Spleen (tissue), 11 donors: ENCODE data around the gene ISCA2. TPM values are rescaled to one million over a fixed set of nuclear protein-coding genes. Genes with fewer than 3 reads are reported as not detected.

ENCODE experiments used
- DNase-seq: peaks from one replicate; pipeline ENCODE4 v3.0.0-alpha.2; 2020
- H3K27ac ChIP-seq, 8 donors: fragments of 200-600 bp; sonication (generic) in 7 of 8; 1 replicate in 4 of 8; 2 replicates in 4 of 8; pipeline versions ENCODE4 v1.5.0 to v1.8.0; 2016 to 2021; ENCODE audit warnings: inconsistent platforms in 4 of 8, mild to moderate bottlenecking in 4 of 8, moderate library complexity in 1 of 8
- H3K27me3 ChIP-seq, 7 donors: fragments of 200-600 bp; sonication (generic) in 6 of 7; replicated peaks in 1 of 7; 1 replicate in 4 of 7; 2 replicates in 3 of 7; pipeline versions ENCODE4 v1.5.0 to v1.8.0; 2016 to 2021; ENCODE audit warnings: inconsistent platforms in 3 of 7, mild to moderate bottlenecking in 1 of 7
- H3K36me3 ChIP-seq, 6 donors: fragments of 200-600 bp; sonication (generic) in 5 of 6; 1 replicate in 4 of 6; 2 replicates in 2 of 6; pipeline versions ENCODE4 v1.5.0 to v1.8.0; 2016 to 2021; ENCODE audit warnings: inconsistent platforms in 2 of 6
- H3K4me1 ChIP-seq, 6 donors: fragments of 200-600 bp; sonication (generic) in 5 of 6; 1 replicate in 3 of 6; 2 replicates in 3 of 6; pipeline versions ENCODE4 v1.5.0 to v1.8.0; 2016 to 2021; ENCODE audit warnings: inconsistent platforms in 3 of 6
- H3K4me3 ChIP-seq, 8 donors: fragments of 200-600 bp; sonication (generic) in 7 of 8; 1 replicate in 4 of 8; 2 replicates in 4 of 8; pipeline versions ENCODE4 v1.5.0 to v1.8.0; 2016 to 2021; ENCODE audit warnings: inconsistent platforms in 4 of 8, mild to moderate bottlenecking in 4 of 8, moderate library complexity in 2 of 8
- H3K9me3 ChIP-seq, 8 donors: fragments of 200-600 bp; sonication (generic) in 7 of 8; 1 replicate in 4 of 8; 2 replicates in 4 of 8; pipeline versions ENCODE4 v1.5.0 to v1.8.0; 2016 to 2021; ENCODE audit warnings: inconsistent platforms in 4 of 8
- CTCF ChIP-seq, 11 experiments: fragments of 200-600 bp in 7 of 11; fragments of 450-650 bp in 4 of 11; sonication (generic) in 4 of 11; IDR thresholded peaks in 8 of 11; conservative IDR thresholded peaks in 3 of 11; 1 replicate in 7 of 11; 2 replicates in 4 of 11; pipeline versions ENCODE4 v1.4.0 to v1.8.0; 2016 to 2021; ENCODE audit warnings: antibody characterized with exemption in 11 of 11, inconsistent platforms in 4 of 11, mild to moderate bottlenecking in 1 of 11
- POLR2A ChIP-seq, 3 donors: fragments of 450-650 bp; IDR thresholded peaks; one replicate each; pipeline ENCODE4 v1.5.1; 2017; ENCODE audit warnings: antibody characterized with exemption in 3 of 3, mild to moderate bottlenecking in 1 of 3
- POLR2AphosphoS5 ChIP-seq, 3 donors: sonication (generic); formaldehyde crosslinking; IDR thresholded peaks; one replicate each; pipeline ENCODE4 v1.5.1; 2017; ENCODE audit warnings: antibody characterized with exemption in 3 of 3
- WGBS, 5 donors: extraction: QIAGEN DNeasy Blood & Tissue Kit in 3 of 5; methylation state at CpG; one replicate each; pipeline versions ENCODE4 v1.1.5 to v1.1.7; 2013 to 2018; 5-methylcytosine and 5-hydroxymethylcytosine counted together
- intact Hi-C: fragments of 100-400 bp; cut with DNase I; formaldehyde crosslinking; loops from one replicate; pipeline ENCODE4 v1.15.0; 2023; ENCODE audit warnings: low total_unique reads
- polyA plus RNA-seq, 3 donors: library from polyadenylated mRNA; stranded (reverse); fragments of 200-250 nt; gene quantifications; one replicate each; pipeline ENCODE4 v1.2.1, GENCODE V29; 2013
- total RNA-seq, 7 donors: library from RNA; depleted of rRNA in 3 of 7; stranded (reverse); fragments of >200 nt in 3 of 7; fragmentation: NEBNext Ultra II Directional in 4 of 7; extraction: Animal tissue kit (Norgen Biotek cat#: 25700) in 4 of 7; gene quantifications; one replicate each; pipeline versions ENCODE4 v1.1.0 to v1.2.1, GENCODE V29; 2016 to 2021
- donor health status: healthy with polysubstance abuse.
- donor health status: DM: no; HTN: no; CAD: no; lungs with moderate emphysema.
- donor health status: DM: no; HTN: no; CAD: no.
- donor health status: Bipolar disorder and iron deficiency.
- donor health status: healthy.
- donor health status: DM: no; HTN: no; CAD: no.
- donor health status: DM: yes; HTN: yes; CAD: no.

The ISCA2 gene
- total and polyA plus RNA-seq, 10 donors: 11.7 to 28.9 (median 22.7) TPM

GRCh38 chr14:74524076-74524811, 30.7 kb downstream of the ISCA2 start:
- Histone ChIP-seq H3K36me3 (no peaks in the 10 kb centered on the region), H3K4me1 (peaks cover 0 to 7% (median 2%) of the 10 kb centered on the region in 6 donors), H3K4me3 (no peak overlapping the region), H3K9me3 (no peaks in the 10 kb centered on the region), H3K27ac (no peak overlapping the region), H3K27me3 (peaks cover 0 to 2% (median 0%) of the 10 kb centered on the region in 7 donors)
- no peak for TF ChIP-seq CTCF (IDR thresholded peaks at IDR 0.05 in 8 of 11, conservative IDR thresholded peaks at IDR 0.05 in 3 of 11)
- TF ChIP-seq POLR2A (IDR thresholded peaks at IDR 0.05): no peak
- TF ChIP-seq POLR2AphosphoS5 (IDR thresholded peaks at IDR 0.05): no peak
- DNase-seq: no peak
- intact Hi-C loops: no loop called here
- 75 to 93% (median 83%) methylated on average over 14 of the region's 14 CpGs for WGBS, 5 donors

- no peak overlapping the region for H3K4me3 ChIP-seq
- no peaks in the 10 kb centered on the region for H3K9me3 ChIP-seq
- peaks cover 0 to 7% (median 2%) of the 10 kb centered on the region in 6 donors for H3K4me1 ChIP-seq
- H3K27me3 ChIP-seq: peaks cover 0 to 2% (median 0%) of the 10 kb centered on the region in 7 donors
- no peaks in the 10 kb centered on the region for H3K36me3 ChIP-seq
- TF ChIP-seq POLR2A (IDR thresholded peaks at IDR 0.05) (no peak), POLR2AphosphoS5 (IDR thresholded peaks at IDR 0.05) (no peak), CTCF (IDR thresholded peaks at IDR 0.05 in 8 of 11, conservative IDR thresholded peaks at IDR 0.05 in 3 of 11) (no peak)
- intact Hi-C loops: no loop called here
- no peak overlapping the region for H3K27ac ChIP-seq
- no peak for DNase-seq
Observed at GRCh38 chr14:74524812-74525135, 31.2 kb downstream of the ISCA2 start.

- Histone ChIP-seq H3K4me3 (no peak overlapping the region), H3K9me3 (no peaks in the 10 kb centered on the region), H3K27me3 (peaks cover 0 to 2% (median 0%) of the 10 kb centered on the region in 7 donors), H3K36me3 (no peaks in the 10 kb centered on the region), H3K27ac (no peak overlapping the region), H3K4me1 (peaks cover 0 to 7% (median 2%) of the 10 kb centered on the region in 6 donors)
- intact Hi-C loops: no loop called here
- DNase-seq: no peak
- TF ChIP-seq POLR2A (IDR thresholded peaks at IDR 0.05) (no peak), CTCF (IDR thresholded peaks at IDR 0.05 in 8 of 11, conservative IDR thresholded peaks at IDR 0.05 in 3 of 11) (no peak), POLR2AphosphoS5 (IDR thresholded peaks at IDR 0.05) (no peak)
- WGBS, 5 donors: 37 to 48% (median 44%) methylated on average over 4 of the region's 4 CpGs
Observed at GRCh38 chr14:74525361-74525851, 31.8 kb downstream of the ISCA2 start.

- TF ChIP-seq CTCF (IDR thresholded peaks at IDR 0.05 in 8 of 11, conservative IDR thresholded peaks at IDR 0.05 in 3 of 11): no peak
- no peak for TF ChIP-seq POLR2AphosphoS5 (IDR thresholded peaks at IDR 0.05)
- TF ChIP-seq POLR2A (IDR thresholded peaks at IDR 0.05): no peak
- Histone ChIP-seq H3K27me3 (peaks cover 0 to 2% (median 0%) of the 10 kb centered on the region in 7 donors), H3K27ac (no peak overlapping the region), H3K9me3 (no peaks in the 10 kb centered on the region), H3K36me3 (no peaks in the 10 kb centered on the region), H3K4me1 (peaks cover 0 to 7% (median 2%) of the 10 kb centered on the region in 6 donors), H3K4me3 (no peak overlapping the region)
- no peak for DNase-seq
- 80 to 87% (median 83%) methylated on average over 10 of the region's 10 CpGs for WGBS, 5 donors
- intact Hi-C loops: no loop called here
Observed at GRCh38 chr14:74526854-74527585, 33.5 kb downstream of the ISCA2 start.
